GM21367 (cell line): ENCODE results near the gene PLPP3.

Experiments used
- ATAC-seq: cut with Tn5 transposase; IDR thresholded peaks from one replicate; pipeline ENCODE4 v1.9.1; 2021; ENCODE audit not compliant: unreplicated experiment

The PLPP3 gene

GRCh38 chr1:56576880-56577405 lies 2.4 kb downstream of the PLPP3 start:
- ATAC-seq = no peak

- no peak for ATAC-seq
Observed at GRCh38 chr1:56575865-56576264, 3.5 kb downstream of the PLPP3 start.

- ATAC-seq = no peak
Observed at GRCh38 chr1:56574794-56575193, 4.6 kb downstream of the PLPP3 start.

GRCh38 chr1:56573311-56573710 lies 6.1 kb downstream of the PLPP3 start:
- ATAC-seq = no peak

- no peak for ATAC-seq
Observed at GRCh38 chr1:56572334-56573050, 6.9 kb downstream of the PLPP3 start.

GRCh38 chr1:56571448-56571847 lies 7.9 kb downstream of the PLPP3 start:
- no peak for ATAC-seq

- no peak for ATAC-seq
Observed at GRCh38 chr1:56570924-56571372, 8.4 kb downstream of the PLPP3 start.

- no peak for ATAC-seq
Observed at GRCh38 chr1:56569661-56570060, 9.7 kb downstream of the PLPP3 start.

GRCh38 chr1:56566994-56567393 lies 12.4 kb downstream of the PLPP3 start:
- ATAC-seq = no peak

GRCh38 chr1:56566061-56566744 lies 13.2 kb downstream of the PLPP3 start:
- ATAC-seq = no peak

- no peak for ATAC-seq
Observed at GRCh38 chr1:56564615-56565014, 14.7 kb downstream of the PLPP3 start.

- ATAC-seq = no peak
Observed at GRCh38 chr1:56563568-56563967, 15.8 kb downstream of the PLPP3 start.

GRCh38 chr1:56562891-56563452 lies 16.4 kb downstream of the PLPP3 start:
- ATAC-seq = no peak

GRCh38 chr1:56561227-56562019 lies 17.9 kb downstream of the PLPP3 start:
- no peak for ATAC-seq

GRCh38 chr1:56557746-56558145 lies 21.6 kb downstream of the PLPP3 start:
- ATAC-seq = no peak

- ATAC-seq = no peak
Observed at GRCh38 chr1:56555448-56555847, 23.9 kb downstream of the PLPP3 start.

GRCh38 chr1:56553046-56553445 lies 26.3 kb downstream of the PLPP3 start:
- no peak for ATAC-seq

- ATAC-seq = no peak
Observed at GRCh38 chr1:56552349-56552748, 27.0 kb downstream of the PLPP3 start.

GRCh38 chr1:56551691-56552090 lies 27.7 kb downstream of the PLPP3 start:
- ATAC-seq = no peak

GRCh38 chr1:56550859-56551188 lies 28.5 kb downstream of the PLPP3 start:
- ATAC-seq = no peak

- ATAC-seq = no peak
Observed at GRCh38 chr1:56550138-56550858, 29.1 kb downstream of the PLPP3 start.
